Activated naive CD4-positive, alpha-beta T cell treated with anti-CD3 and anti-CD28 coated beads, Interleukin-2, amount 50 U/mL, for 16 hours (primary cell): ENCODE data around the gene POLE.

Experiments
- DNase-seq: peaks from one replicate; pipeline ENCODE4 v3.0.0-alpha.2; 2020

POLE gene

DNA sequence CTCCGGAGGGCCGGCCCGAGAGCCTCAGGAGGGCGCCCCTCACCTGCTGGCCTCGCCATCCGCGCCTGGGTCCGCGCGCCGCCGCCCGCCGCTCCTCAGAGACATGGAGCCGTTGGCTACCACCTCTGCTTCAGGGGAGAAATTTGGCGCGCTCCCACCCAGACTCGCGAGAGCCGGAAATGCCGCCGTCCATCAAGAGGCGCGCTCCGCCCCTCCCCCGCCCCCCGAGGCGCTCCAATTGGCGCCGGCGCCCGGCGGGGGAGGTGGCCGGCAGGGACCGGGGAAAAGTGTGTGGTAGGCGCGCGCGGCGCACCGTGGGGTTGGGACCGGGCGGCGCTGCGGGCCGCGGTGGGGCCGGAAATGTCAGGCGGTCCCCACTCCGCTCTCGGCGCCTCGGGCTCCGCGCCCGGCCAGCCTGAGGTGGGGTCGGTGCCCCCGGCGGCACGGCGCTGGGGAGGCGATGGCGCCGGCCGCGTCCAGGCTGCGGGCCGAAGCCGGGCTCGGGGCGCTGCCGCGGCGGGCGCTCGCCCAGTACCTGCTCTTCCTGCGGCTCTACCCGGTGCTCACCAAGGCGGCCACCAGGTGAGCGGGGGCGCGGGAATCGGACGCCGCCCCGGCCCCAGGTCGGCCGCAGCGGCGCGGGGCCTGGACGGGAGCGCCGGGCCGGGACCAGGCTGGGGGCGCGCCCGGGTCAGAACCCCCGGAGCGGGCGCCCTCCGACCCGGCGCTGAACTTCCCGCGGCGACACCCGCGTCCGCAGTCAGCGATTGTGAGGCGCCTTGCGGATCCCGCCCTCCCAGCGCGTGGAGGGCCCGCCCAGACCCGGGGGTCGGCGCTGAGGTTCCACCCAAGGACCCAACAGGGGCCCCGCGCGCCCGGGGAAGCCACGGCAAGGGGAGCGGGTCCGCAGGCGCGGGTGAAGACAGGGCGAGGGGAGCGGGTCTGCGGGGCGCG lies at the start of gene POLE, which contains the start of gene PXMP2:
TSS of gene POLE (minus strand) at position 132 of the 954 bp plus-strand sequence. CDS start at position 105, 27 bp downstream.
TSS of gene PXMP2 (plus strand) at position 377 of the 954 bp plus-strand sequence. CDS start at position 461, 84 bp downstream.
- DNase-seq = peak; percentile 96

DNA sequence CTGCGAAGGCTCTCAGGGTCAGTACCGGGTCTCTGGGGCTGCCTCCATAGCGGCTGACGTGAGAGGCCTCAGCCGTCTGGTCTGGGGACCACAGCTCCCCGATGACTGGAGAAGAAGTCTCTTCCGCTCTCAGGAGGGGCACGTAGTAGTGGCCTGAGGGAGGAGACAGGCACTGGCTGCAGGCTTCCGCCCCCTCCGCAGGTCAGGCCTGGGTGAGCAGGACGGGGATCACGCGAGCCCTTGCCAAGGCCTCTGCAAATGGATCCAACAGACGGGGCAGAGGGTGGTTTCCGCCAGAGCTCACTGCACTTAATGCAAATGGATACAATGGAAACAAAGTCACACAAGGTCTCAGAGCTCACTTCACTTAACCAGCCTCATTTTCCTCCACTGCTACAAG lies 49.8 kb upstream of the POLE start:
- no peak for DNase-seq

DNA sequence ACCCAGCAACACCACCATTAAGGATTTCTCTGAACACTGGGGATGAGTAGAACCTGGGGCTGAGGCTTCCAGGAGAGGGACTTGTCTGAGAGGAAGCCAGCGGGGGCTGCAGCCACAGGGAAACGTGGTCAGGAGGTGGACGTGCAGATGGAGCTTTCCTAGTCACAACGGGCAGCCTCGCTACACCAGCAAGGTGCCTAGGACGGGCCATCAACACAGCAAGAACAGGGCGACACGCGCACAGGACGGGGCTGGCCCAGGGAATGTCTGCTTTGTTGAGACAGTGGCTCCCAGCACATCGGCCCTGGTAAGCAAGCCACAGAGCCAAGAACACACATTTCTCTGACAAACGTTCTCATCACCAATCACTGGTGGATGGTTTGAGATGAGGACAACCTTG lies 49.2 kb upstream of the POLE start:
- no peak for DNase-seq

DNA sequence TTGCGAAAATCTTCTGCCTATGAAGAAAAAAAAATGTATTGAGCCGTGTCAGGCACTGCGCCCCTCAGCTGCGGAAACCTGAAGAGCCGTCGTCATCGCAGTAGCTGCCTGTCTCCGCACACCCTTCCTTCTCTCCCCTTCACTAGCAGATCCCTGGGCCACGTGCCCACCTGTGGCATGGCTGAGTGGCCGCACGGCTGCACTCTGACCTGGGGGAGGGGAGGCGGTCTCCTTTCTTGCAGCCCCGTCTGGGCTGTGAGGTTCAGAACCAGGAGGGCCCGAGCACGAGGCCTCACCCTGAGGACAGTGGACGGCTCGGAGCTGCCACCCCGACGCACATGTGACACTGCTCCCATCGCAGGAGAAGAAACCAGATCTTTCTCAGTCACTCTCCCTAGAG lies 48.4 kb upstream of the POLE start:
- DNase-seq = no peak

DNA sequence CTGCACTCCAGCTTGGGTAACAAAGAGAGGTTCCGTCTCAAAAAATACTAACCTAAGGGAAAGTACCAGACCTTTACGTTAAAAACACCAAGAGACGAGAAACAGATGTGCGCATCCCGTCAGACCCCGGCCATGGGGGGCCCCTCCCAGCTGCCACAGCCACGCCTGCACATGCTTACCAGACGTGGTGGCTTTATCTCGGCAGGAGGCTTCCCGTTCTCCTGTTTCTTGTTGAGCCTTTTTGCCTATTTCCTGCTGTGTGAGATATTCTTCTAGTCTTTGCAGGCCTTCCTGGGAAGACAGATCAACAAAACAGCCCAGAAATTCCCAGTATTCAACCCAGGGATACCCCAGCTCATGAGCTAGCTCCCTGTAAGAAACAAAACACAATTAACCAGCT lies 47.1 kb upstream of the POLE start:
- no peak for DNase-seq

DNA sequence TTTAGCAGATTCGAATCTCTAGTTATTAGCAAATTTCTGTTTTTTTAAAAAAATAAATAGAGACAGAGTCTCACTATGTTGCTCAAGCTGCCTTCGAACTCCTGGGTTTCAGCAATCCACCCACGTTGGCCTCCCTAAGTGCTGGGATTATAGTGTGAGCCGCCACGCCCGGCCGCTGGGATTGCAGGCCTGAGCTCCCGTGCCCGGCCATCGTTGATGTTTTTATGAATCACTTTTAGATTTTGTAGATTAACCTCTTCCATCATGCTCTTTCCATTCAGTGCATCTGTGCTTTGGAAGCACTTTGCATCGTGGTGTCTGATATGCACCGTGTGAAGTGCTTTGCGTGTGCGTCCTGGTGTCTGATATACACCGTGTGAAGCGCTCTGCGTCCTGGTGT lies 44.4 kb upstream of the POLE start:
- no peak for DNase-seq

DNA sequence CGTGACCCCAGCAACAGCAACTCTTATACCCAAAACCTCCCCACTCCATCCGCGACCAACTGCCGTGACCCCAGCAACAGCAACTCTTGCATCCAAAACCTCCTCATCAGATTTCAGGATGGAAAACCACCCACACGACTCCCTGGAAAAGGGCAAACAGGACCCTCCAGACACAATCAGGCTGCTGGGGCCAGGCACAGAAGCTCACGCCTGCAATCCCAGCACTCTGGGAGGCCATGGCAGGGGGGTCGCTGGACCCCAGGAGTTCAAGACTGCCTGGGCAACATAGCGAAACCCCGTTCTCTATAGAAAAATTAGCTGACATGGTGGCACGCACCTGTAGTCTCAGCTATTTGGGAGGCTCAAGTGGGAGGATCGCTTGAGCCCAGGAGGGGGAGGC lies 43.2 kb upstream of the POLE start:
- no peak for DNase-seq

- DNase-seq = no peak
These were observed 42.6 kb upstream of the POLE start for GRCh38 chr12:132729541-132730320.

DNA sequence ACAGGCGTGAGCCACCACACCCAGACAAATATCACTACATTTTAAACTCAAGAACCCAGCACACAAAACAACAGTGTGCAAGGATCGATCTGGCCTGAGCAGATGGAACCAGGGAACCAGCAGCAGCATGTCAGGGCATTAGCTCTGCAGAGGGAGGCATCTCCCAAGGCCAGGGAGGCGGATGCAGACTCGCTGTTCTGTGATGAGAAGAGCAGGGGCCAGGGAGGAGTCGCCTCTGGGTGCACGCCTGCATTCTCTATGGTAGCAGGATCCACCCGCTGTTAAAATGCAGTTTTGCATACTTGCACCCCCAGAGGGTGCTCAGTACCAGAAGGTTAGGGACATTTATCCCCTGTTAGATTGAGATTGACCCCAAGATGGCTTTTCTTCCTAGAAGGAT lies 41.4 kb upstream of the POLE start:
- no peak for DNase-seq

GRCh38 chr12:132727091-132727794 lies 40.1 kb upstream of the POLE start:
- no peak for DNase-seq

- DNase-seq = no peak
These were observed 39.2 kb upstream of the POLE start for GRCh38 chr12:132726386-132726785.

DNA sequence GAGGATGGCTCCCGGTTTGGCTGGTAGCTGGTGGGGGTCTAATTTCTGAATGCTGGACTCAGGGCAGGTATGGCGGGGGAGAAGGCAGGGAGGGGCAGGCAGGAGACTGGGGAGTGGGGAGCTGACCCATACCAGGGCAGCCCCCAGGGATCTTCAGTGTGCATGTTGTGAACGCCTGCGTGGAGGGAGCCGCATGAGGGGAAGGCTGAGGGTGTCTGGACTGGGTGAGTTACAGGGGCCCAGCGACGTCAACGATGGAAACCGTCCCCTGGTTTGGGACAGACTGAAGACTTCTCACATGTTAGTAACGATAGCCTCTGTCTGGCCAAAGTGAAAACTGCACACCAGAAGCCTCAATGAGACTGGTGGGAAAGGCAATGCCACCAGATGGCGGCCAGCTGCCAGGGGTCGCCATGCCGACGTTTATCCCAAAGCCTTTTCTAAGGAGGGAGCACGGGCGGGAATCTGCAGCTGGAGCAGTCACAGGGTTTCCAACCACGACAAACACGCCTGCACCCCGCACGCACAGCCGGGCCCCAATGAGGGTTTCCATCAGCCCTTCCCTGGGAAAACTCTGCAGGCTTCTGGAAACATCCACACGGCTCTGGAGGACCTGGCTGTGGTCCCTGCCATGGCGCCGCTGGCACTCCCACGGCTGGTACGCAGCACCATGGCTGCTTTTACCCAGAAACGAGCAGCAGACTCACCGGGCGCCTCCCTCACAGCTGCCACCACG lies 37.5 kb upstream of the POLE start:
- DNase-seq = no peak

DNA sequence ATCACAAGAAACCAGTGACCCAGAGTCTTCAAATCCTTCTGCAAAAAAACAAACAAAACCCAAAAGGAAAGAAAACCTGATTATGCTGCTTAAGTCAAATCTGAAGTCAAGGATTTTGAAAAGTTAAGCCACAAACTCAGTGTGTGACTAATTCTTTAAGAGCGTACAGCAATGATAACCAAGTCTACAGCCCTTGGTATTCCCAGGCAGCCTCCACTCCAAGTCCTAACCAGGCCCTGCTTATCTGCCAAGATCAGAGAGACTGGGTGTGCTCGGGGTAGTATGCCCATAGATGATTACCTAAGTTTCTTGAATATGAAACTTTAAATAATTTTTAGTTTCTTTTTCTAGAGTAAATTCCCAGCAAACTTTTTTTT lies 36.6 kb upstream of the POLE start:
- DNase-seq = no peak

- DNase-seq = no peak
These were observed 36.0 kb upstream of the POLE start for GRCh38 chr12:132723015-132723763.

DNA sequence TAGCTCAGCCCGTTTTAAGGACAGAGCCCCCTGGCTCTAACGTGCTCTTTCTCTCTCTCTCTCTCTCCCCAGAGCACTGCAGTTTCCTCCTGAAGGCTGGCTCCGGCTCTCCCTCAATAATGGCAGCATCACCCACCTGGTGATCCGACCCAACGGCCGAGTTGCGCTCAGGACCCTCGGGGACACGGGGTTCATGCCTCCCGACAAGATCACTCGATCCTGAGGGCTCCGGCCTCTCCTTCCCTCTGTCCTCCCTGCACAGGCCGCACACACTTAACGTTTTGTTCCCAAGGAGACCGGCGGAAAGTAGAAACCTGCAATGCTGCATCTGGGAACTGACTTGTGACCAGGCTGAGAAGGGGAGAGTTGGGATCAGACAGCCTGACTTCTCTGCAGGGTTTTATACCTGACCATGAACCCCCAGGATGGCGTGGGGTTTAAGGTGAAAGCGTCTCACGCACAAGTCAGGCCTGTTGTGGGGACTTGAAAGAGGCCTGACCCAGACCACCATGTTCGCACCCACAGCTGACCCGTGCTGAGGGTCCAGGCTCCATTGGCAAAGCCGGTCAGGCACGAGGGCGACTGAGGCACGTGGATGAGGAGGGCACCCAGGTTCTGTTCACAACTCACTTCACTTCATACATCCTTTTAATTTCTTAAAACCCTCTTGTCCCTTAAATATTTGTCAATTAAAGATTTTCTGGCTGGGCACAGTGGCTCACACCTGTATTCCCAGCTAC lies 33.6 kb upstream of the POLE start:
- DNase-seq = no peak

DNA sequence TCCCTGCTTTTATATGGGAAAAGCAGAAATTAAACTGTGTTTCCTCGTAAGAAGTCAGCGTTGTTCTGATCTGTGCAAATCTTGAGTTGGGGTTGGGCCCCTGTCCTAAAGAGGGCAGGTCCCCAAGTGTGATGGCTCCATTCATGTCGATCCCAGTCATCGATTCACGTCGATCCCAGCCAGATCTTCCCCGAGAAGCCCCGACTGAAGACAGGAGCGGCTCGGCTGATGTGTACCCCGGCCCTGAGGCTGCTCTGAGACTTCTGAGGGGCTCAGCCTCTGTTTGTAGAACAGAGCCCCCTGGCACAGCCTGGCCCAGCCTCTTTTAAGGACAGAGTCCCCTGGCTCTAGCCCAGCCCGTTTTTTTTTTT lies 32.8 kb upstream of the POLE start:
- no peak for DNase-seq

DNA sequence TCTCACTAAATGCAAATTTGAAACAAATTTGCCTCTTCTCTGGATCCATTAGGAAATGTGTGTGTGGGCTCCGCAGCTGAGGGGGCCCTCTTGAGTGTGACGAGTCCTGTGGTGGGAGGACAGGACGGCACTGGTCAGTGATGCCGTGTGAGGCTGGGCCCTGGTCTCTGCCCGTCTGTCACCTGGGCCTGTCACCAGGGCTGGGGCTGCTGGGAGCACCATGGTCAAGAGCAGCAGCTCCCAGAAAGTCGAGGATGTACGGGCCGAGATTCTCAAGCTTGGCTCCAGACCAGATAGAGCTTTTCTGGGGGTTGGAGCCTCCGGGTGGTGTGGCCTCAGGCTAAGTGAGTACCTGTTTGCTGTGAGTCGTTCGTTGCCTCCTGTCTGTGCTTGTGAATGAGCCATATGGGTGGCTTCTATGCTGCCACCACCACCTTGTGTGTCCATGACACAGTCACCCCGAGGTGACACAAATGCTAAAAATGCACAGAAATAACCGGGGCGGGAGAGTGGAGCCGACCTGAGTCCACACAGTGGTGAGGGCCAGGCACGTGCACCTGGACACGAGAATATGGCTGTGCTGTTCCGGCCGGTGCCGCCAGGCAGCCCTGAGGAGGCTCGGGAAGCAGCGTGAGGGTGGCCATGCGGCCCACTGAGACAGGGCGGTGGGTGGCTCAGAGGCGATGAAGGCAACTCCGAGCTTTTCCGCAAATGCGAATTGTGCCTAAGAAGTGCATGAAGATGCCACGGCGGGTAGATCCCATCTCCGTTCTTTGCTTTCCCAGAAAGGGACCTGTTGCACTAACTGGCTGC lies 32.2 kb upstream of the POLE start:
- no peak for DNase-seq

- DNase-seq = no peak
These were observed 31.5 kb upstream of the POLE start for GRCh38 chr12:132718644-132719043.

DNA sequence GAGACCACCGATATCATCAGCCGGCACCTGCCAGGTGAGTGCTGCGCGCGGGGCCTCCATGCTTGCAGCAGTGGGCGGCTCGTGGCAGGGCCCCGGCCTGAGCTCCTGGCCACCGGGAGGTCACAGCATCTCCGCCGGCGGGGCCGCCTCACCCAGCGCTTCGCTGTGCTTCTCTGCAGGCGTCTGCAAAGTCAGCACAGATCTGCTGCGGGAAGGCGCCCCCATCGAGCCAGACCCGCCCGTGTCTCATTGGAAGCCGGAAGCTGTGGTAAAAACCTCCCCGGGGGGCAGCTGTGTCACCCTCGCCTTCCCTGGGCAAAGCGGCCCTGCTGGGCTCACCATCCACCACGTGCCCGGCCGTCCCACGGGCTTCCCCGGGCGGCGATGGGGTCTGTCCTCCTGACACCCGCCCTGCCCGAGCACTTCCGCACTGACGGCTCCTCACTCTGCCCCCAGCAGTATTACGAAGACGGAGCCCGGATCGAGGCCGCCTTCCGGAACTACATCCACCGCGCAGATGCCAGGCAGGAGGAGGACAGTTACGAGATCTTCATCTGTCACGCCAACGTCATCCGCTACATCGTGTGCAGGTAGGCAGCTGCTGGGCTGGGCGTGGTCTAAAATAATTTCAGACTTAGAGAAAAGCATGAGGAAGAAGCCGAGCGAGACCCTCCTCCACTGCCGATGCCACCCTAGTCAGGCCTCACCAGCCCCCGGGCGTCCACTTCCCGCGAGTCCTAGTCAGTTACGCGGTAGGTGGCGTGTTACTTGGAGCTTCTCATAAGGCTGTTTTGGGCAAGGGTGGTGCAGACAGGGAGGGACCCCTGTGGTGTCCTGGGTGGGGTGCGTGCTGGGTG lies 30.6 kb upstream of the POLE start:
- no peak for DNase-seq
